Tibial nerve (tissue), 4 donors: ENCODE results near the gene PSMB2. TPM values are rescaled to one million over a fixed set of nuclear protein-coding genes. Genes with fewer than 3 reads are reported as not detected.

Experiments
- DNase-seq, 2 donors: peaks; one replicate each; pipeline ENCODE4 v3.0.0-alpha.2; 2019; ENCODE audit warnings: low spot score in 2 of 2
- H3K27ac ChIP-seq, 4 donors: fragments of 200-600 bp; sonication (generic) in 3 of 4; one replicate each; pipeline ENCODE4 v1.5.1; 2017 to 2019; ENCODE audit warnings: mild to moderate bottlenecking in 1 of 4
- H3K27me3 ChIP-seq, 2 donors: fragments of 200-600 bp; sonication (generic) in 1 of 2; one replicate each; pipeline versions ENCODE4 v1.5.1 to v1.6.0; 2017 to 2019
- H3K36me3 ChIP-seq, 3 donors: fragments of 200-600 bp; sonication (generic); one replicate each; pipeline ENCODE4 v1.5.1; 2018 to 2019
- H3K4me1 ChIP-seq, 4 donors: fragments of 200-600 bp; sonication (generic) in 3 of 4; one replicate each; pipeline ENCODE4 v1.5.1; 2017 to 2019
- H3K4me3 ChIP-seq, 4 donors: fragments of 200-600 bp; sonication (generic) in 3 of 4; one replicate each; pipeline ENCODE4 v1.5.1; 2017 to 2019; ENCODE audit warnings: mild to moderate bottlenecking in 1 of 4, moderate library complexity in 1 of 4
- H3K9me3 ChIP-seq, 4 donors: fragments of 200-600 bp; sonication (generic) in 3 of 4; one replicate each; pipeline ENCODE4 v1.5.1; 2017 to 2019
- CTCF ChIP-seq, 5 experiments: fragments of 200-600 bp in 3 of 5; fragments of 450-650 bp in 2 of 5; sonication (generic) in 3 of 5; IDR thresholded peaks; one replicate each; pipeline ENCODE4 v1.5.1; 2016 to 2019; ENCODE audit warnings: antibody characterized with exemption in 5 of 5, mild to moderate bottlenecking in 3 of 5, moderate library complexity in 2 of 5
- EP300 ChIP-seq, 2 donors: sonication (generic); formaldehyde crosslinking; IDR thresholded peaks; one replicate each; pipeline ENCODE4 v1.6.1; 2017; ENCODE audit warnings: antibody characterized with exemption in 2 of 2, mild to moderate bottlenecking in 1 of 2
- POLR2A ChIP-seq, 2 donors: fragments of 450-650 bp; IDR thresholded peaks; one replicate each; pipeline ENCODE4 v1.6.1; 2017; ENCODE audit warnings: antibody characterized with exemption in 2 of 2, mild to moderate bottlenecking in 2 of 2, moderate library complexity in 2 of 2
- WGBS, 2 donors: methylation state at CpG; one replicate each; pipeline ENCODE4 v1.1.5; 2018; 5-methylcytosine and 5-hydroxymethylcytosine counted together
- total RNA-seq, 4 donors: library from RNA; depleted of rRNA; stranded (reverse); fragments of >200 nt; gene quantifications; one replicate each; pipeline ENCODE4 v1.1.0, GENCODE V29; 2016

PSMB2 gene
- total RNA-seq, 4 donors from 2014 or later = 24.9 to 41.4 (median 33.8) TPM

GRCh38 chr1:35555212-35555584 is 86.1 kb downstream of the PSMB2 start:
- H3K4me1 ChIP-seq = peaks cover 0 to 71% (median 30%) of the 10 kb centered on the region in 4 donors
- H3K36me3 ChIP-seq = peaks cover 0 to 39% (median 6%) of the 10 kb centered on the region in 3 donors
- H3K27ac ChIP-seq = peak overlapping the region in 3 of 4 donors; percentile 96 to 99 (median 98)
- WGBS, 2 donors = 61 to 63% methylated on average over 4 of the region's 4 CpGs
- H3K9me3 ChIP-seq = no peaks in the 10 kb centered on the region
- DNase-seq = no peak
- peak overlapping the region in 1 of 4 donors; percentile 84 for H3K4me3 ChIP-seq
- H3K27me3 ChIP-seq = no peaks in the 10 kb centered on the region
- TF ChIP-seq CTCF (IDR thresholded peaks at IDR 0.05) (no peak), POLR2A (IDR thresholded peaks at IDR 0.05) (no peak), EP300 (IDR thresholded peaks at IDR 0.05) (no peak)

GRCh38 chr1:35554266-35555211 is 86.8 kb downstream of the PSMB2 start:
- Histone ChIP-seq H3K27me3 (no peaks in the 10 kb centered on the region), H3K27ac (peak overlapping the region in 3 of 4 donors; percentile 1 to 99 (median 98)), H3K9me3 (no peaks in the 10 kb centered on the region), H3K4me1 (peaks cover 0 to 65% (median 30%) of the 10 kb centered on the region in 4 donors), H3K4me3 (no peak overlapping the region), H3K36me3 (peaks cover 0 to 37% (median 6%) of the 10 kb centered on the region in 3 donors)
- DNase-seq = no peak
- WGBS, 2 donors = 58 to 64% methylated on average over 7 of the region's 7 CpGs
- TF ChIP-seq EP300 (IDR thresholded peaks at IDR 0.05) = no peak
- TF ChIP-seq POLR2A (IDR thresholded peaks at IDR 0.05) = no peak
- no peak for TF ChIP-seq CTCF (IDR thresholded peaks at IDR 0.05)

GRCh38 chr1:35553851-35554250 is 87.5 kb downstream of the PSMB2 start:
- TF ChIP-seq CTCF (IDR thresholded peaks at IDR 0.05) = no peak
- TF ChIP-seq EP300 (IDR thresholded peaks at IDR 0.05) = no peak
- TF ChIP-seq POLR2A (IDR thresholded peaks at IDR 0.05) = no peak
- H3K36me3 ChIP-seq = peaks cover 0 to 37% (median 6%) of the 10 kb centered on the region in 3 donors
- H3K4me1 ChIP-seq = peaks cover 0 to 59% (median 30%) of the 10 kb centered on the region in 4 donors
- no peak overlapping the region for H3K4me3 ChIP-seq
- H3K27ac ChIP-seq = peak overlapping the region in 2 of 4 donors; percentile 46 to 98
- DNase-seq = no peak
- no peaks in the 10 kb centered on the region for H3K9me3 ChIP-seq
- WGBS, 2 donors = 51 to 58% methylated on average over 2 of the region's 2 CpGs
- no peaks in the 10 kb centered on the region for H3K27me3 ChIP-seq

Other genes starting within 250 kb of the PSMB2 start
- gene KIAA0319L, start 84.1 kb downstream of the PSMB2 start, total RNA-seq = 100 to 1,000 TPM in 1 of 4 donors, 10 to 100 TPM in 3; 57.0 to 115 (median 70.7) TPM
- gene NCDN, start 83.7 kb downstream of the PSMB2 start, total RNA-seq = 10 to 100 TPM; 25.9 to 36.9 (median 29.3) TPM
- gene TFAP2E, start 68.2 kb downstream of the PSMB2 start, total RNA-seq = 1 to 10 TPM in 2 of 4 donors, under 1 TPM in 2; 0.44 to 3.3 (median 1.2) TPM
- gene C1orf216, start 77.4 kb upstream of the PSMB2 start, total RNA-seq = 10 to 100 TPM; 23.4 to 28.3 (median 26.8) TPM
- gene CLSPN, start 128.5 kb upstream of the PSMB2 start, total RNA-seq = under 1 TPM in 3 of 4 donors, not detected in 1; under 0.01 to 0.42 (median 0.30) TPM
- gene AGO4, start 166.5 kb upstream of the PSMB2 start, total RNA-seq = 10 to 100 TPM; 11.5 to 16.3 (median 13.9) TPM
- 10 to 100 TPM in 3 of 4 donors, 1 to 10 TPM in 1; 9.2 to 24.0 (median 20.1) TPM for gene AGO1, start 241.7 kb upstream of the PSMB2 start, total RNA-seq